ENCODE data around the gene KCNJ5.
"Not testable (repeated sequence)": the region's sequence is repeated elsewhere in the genome, so short reads cannot be mapped to it uniquely, and the experiment has no call there.

The KCNJ5 gene

GRCh38 chr11:128915149-128915521, 24.0 kb downstream of the KCNJ5 start:
- DNase-seq: no peak

GRCh38 chr11:128916037-128916572, 24.9 kb downstream of the KCNJ5 start:
- DNase-seq: no peak

GRCh38 chr11:128916681-128917080, 25.5 kb downstream of the KCNJ5 start:
- DNase-seq: no peak

- DNase-seq: no peak
These were observed 26.1 kb downstream of the KCNJ5 start for GRCh38 chr11:128917144-128917724.

GRCh38 chr11:128919216-128919615, 28.1 kb downstream of the KCNJ5 start:
- DNase-seq: no peak

GRCh38 chr11:128919635-128920034, 28.5 kb downstream of the KCNJ5 start:
- not testable (repeated sequence) for DNase-seq

- DNase-seq: no peak
These were observed 29.5 kb downstream of the KCNJ5 start for GRCh38 chr11:128920666-128921065.

- DNase-seq: no peak
These were observed 30.6 kb downstream of the KCNJ5 start for GRCh38 chr11:128921793-128922192.

- no peak for DNase-seq
These were observed 32.9 kb downstream of the KCNJ5 start for GRCh38 chr11:128924104-128924503.

GRCh38 chr11:128924510-128925249, 33.5 kb downstream of the KCNJ5 start:
- no peak for DNase-seq

GRCh38 chr11:128925250-128925600, 34.1 kb downstream of the KCNJ5 start:
- no peak for DNase-seq

GRCh38 chr11:128926000-128926399, 34.8 kb downstream of the KCNJ5 start:
- DNase-seq: no peak

- no peak for DNase-seq
These were observed 35.4 kb downstream of the KCNJ5 start for GRCh38 chr11:128926437-128927107.

GRCh38 chr11:128927108-128927461, 35.9 kb downstream of the KCNJ5 start:
- no peak for DNase-seq

GRCh38 chr11:128927683-128928336, 36.7 kb downstream of the KCNJ5 start:
- DNase-seq: peak; percentile 12

- DNase-seq: no peak
These were observed 37.2 kb downstream of the KCNJ5 start for GRCh38 chr11:128928400-128928799.

- DNase-seq: no peak
These were observed 38.3 kb downstream of the KCNJ5 start for GRCh38 chr11:128929468-128929867.

- DNase-seq: no peak
These were observed 38.8 kb downstream of the KCNJ5 start for GRCh38 chr11:128929991-128930390.

GRCh38 chr11:128931066-128931465, 39.9 kb downstream of the KCNJ5 start:
- no peak for DNase-seq

- DNase-seq: no peak
These were observed 40.5 kb downstream of the KCNJ5 start for GRCh38 chr11:128931668-128932067.

GRCh38 chr11:128933481-128934178, 42.5 kb downstream of the KCNJ5 start:
- DNase-seq: no peak

GRCh38 chr11:128934351-128934750, 43.2 kb downstream of the KCNJ5 start:
- no peak for DNase-seq

- DNase-seq: no peak
These were observed 43.8 kb downstream of the KCNJ5 start for GRCh38 chr11:128934926-128935325.

Measured in NCI-H1048 (cell line).